GM21526 (cell line): ENCODE results near the gene ENOPH1.
"Not testable (repeated sequence)": the region's sequence is repeated elsewhere in the genome, so short reads cannot be mapped to it uniquely, and the experiment has no call there.

ENCODE experiments used
- ATAC-seq: cut with Tn5 transposase; IDR thresholded peaks from one replicate; pipeline ENCODE4 v1.9.1; 2021; ENCODE audit warnings: moderate library complexity; ENCODE audit not compliant: unreplicated experiment, low FRiP score

ENOPH1 gene

GRCh38 chr4:82430193-82430963 is at the start of gene ENOPH1, which contains the start of gene HNRNPDL:
Gene ENOPH1 (plus strand): TSS chr4:82430590. CDS start chr4:82430830, 240 bp downstream.
Gene HNRNPDL (minus strand): TSS chr4:82430462. CDS start chr4:82429690, 772 bp downstream.
- peak; percentile 75 for ATAC-seq

- no peak for ATAC-seq
These were observed 49.6 kb upstream of the ENOPH1 start for GRCh38 chr4:82380831-82381230.

DNA sequence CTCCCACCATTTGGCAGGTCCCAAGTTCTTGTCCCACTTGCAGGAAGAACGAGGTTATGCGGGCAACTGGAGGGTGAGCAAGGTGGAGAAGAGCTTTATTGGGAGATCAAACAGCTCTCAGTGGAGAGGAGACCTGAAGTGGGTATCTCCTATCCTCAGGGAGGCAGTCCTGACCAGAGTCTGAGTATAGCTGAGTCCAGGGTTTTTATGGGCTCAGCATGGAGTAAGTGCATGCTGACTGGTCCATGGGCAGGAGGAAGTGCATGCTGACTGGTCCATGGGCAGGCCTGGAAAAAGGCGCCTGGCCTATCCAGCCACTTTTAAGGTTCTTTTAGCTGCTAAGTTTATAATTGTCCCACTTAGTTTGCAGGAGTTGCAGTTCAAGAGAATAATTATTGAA is 49.2 kb upstream of the ENOPH1 start:
- ATAC-seq: no peak

- no peak for ATAC-seq
These were observed 48.6 kb upstream of the ENOPH1 start for GRCh38 chr4:82381661-82382296.

GRCh38 chr4:82382751-82383150 is 47.6 kb upstream of the ENOPH1 start:
- no peak for ATAC-seq

- ATAC-seq: not testable (repeated sequence)
These were observed 44.1 kb upstream of the ENOPH1 start for GRCh38 chr4:82386312-82386711.

DNA sequence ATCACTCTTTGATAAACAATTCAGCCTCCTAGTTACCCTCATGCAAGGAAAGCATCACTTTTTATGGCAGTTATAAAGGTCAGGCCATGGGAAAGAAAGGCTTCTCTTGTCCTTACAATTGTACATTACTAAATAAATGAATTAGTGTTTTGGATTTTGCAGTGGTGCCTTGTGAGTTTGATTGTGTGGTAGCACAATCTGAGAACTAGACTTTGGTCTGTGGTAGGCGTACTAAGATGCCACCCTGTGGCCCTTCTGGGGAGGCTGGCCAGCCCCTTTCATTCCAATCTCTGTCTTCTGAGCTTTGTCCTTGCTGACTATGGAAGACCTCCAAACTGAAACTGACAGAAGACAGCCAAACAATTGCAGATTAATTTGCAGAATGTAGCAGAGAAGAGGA is 42.0 kb upstream of the ENOPH1 start:
- no peak for ATAC-seq

GRCh38 chr4:82390061-82390460 is 40.3 kb upstream of the ENOPH1 start:
- ATAC-seq: not testable (repeated sequence)

DNA sequence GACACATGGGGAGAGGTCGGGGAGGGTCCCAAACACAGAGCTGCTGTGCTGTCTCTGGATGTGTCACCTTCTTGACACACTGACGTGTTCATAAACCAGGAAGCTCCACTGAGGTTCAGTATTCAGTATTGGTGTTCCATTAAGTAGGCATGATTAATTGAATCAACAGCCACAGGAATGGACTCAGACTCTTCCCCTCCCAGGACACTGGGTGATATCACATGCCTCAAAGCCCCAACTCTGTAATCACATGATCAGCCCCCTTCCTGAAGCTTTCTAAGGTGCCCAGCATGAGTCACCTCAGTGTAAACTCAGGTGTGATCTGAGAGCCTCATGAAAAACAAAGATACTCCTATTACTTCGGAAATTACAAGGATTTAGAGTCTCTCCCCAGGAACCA is 35.5 kb upstream of the ENOPH1 start:
- no peak for ATAC-seq

DNA sequence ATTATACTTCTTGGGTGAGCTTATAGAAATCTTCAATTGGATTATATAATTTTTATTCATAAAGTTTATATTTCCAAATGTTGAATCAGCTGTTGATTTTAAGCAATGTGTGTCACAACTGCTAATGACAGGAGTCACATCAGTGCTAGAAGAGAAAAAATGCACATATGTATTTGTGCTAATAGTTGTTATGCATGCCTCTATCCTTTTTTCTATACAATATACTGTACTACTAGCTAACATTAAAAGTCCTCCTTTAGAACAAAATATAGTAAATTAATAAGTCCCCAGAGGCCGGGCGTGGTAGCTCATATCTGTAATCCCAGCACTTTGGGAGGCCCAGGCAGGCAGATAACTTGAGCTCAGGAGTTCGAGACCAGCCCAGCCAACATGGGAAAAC is 32.9 kb upstream of the ENOPH1 start:
- no peak for ATAC-seq

- no peak for ATAC-seq
These were observed 32.1 kb upstream of the ENOPH1 start for GRCh38 chr4:82398263-82398662.

- no peak for ATAC-seq
These were observed 28.8 kb upstream of the ENOPH1 start for GRCh38 chr4:82401600-82401999.

- no peak for ATAC-seq
These were observed 28.1 kb upstream of the ENOPH1 start for GRCh38 chr4:82402196-82402775.

DNA sequence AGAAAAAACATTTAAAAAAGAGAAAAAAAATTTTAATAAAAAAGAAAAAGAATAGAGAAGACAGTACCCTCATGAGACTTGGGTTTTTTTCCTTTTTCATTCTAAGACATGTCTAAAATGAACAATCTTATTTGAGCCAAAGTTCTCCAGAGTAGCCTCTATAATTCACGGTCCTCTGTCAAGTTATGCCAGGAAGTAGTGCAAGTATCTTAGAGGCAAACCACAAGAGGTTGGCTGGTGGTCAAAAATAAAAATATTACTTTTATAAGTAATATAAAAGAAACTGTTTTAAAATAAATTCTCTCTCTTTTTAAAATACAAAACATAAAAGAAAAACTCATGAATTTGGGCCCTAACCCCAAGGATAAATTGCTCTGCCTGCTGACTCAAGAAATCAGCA is 26.7 kb upstream of the ENOPH1 start:
- ATAC-seq: no peak

DNA sequence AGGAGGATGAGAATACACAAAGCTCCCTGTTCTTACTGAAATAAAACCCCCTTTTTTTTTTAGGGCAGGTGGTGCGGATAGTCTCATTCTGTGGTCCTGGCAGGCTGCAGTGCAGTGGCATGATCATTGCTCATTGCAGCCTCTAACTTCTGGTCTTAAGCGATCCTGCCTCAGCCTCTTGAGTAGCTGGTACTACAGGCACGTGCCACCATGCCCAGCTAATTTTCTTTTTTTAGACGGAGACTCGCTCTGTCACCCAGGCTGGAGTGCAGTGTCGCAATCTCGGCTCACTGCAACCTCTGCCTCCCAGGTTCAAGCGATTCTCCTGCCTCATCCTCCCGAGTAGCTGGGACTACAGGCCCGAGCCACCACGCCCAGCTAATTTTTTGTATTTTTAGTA is 15.3 kb upstream of the ENOPH1 start:
- ATAC-seq: not testable (repeated sequence)

DNA sequence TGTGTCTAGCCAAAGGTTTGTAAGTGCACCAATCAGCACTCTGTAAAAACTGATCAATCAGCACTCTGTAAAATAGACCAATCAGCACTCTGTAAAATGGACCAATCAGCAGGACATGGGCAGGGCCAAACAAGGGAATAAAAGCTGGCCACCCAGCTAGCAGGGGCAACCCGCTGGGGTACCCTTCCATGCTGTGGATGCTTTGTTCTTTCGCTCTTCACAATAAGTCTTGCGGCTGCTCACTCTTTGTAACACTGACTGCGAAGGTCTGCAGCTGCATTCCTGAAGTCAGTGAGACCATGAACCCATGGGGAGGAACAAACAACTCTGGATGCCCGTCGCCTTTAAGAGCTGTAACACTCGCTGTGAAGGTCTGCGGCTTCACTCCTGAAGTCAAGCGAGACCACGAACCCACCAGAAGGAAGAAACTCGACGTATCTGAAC is 14.4 kb upstream of the ENOPH1 start:
- no peak for ATAC-seq

DNA sequence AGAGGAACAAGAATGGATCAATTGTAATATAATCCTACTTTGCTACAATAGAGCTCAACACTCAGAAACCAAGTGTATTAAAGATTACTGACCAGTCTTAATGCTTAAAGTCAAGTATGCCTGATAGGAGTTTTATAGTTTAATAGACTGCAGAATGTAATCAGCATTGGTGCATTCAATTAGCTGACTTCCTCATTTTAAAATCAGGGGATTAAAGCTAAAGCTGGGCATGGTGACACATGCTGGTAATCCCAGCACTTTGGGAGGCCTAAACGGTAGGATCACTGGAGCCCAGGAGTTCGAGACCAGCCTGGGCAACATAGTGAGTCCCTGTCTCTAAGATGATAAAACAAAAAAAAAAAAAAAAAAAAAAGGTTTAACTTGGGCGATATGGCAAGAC is 10.9 kb upstream of the ENOPH1 start:
- ATAC-seq: no peak

DNA sequence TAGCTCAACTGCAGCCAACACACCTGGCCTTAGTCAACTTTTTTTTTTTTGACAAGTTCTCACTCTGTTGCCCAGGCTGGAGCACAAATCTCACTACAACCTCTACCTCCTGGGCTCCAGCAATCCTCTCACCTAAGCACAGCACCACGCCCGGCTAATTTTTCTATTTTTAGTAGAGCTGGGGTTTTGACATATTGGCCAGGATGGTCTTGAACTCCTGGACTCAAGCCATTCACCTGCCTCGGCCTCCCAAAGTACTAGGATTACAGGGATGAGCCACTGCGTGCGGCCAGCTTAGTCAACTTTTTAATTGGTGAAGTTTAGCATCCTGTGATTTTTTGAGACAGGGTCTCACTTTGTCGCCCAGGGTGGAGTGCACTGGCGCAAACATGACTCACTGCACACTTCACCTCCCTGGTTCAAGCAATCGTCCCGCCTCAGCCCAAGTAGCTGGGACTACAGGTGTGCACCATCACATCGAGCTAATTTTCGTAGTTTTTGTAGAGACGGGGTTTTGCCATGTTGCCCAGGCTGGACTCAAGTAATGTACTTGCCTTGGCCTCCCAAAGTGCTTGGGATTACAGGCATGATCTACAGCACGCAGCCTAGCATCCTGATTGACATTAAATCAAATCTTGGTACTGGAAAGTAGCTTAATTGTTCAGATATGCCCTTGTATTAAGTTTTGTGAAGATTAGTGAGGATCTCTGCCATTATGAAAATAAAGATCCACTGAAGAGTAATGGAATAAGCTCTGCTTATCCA is 8.4 kb upstream of the ENOPH1 start:
- no peak for ATAC-seq

DNA sequence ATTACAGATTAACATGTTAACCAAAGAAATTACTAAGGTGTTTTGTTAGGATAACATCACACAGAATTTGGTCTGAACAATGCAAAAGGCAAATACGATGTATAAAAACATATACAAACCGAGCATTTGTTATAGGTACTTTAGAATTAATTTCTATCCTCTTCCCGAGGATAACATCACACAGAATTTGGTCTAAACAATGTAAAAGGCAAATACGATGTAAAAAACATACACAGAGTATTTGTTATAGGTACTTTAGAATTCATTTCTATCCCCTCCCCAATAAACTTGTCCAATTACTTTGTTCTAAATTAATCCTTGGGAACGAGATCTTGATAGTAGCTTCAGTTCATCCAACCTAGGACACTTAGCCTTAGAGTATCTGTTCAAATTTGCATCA is 7.8 kb upstream of the ENOPH1 start:
- ATAC-seq: no peak

DNA sequence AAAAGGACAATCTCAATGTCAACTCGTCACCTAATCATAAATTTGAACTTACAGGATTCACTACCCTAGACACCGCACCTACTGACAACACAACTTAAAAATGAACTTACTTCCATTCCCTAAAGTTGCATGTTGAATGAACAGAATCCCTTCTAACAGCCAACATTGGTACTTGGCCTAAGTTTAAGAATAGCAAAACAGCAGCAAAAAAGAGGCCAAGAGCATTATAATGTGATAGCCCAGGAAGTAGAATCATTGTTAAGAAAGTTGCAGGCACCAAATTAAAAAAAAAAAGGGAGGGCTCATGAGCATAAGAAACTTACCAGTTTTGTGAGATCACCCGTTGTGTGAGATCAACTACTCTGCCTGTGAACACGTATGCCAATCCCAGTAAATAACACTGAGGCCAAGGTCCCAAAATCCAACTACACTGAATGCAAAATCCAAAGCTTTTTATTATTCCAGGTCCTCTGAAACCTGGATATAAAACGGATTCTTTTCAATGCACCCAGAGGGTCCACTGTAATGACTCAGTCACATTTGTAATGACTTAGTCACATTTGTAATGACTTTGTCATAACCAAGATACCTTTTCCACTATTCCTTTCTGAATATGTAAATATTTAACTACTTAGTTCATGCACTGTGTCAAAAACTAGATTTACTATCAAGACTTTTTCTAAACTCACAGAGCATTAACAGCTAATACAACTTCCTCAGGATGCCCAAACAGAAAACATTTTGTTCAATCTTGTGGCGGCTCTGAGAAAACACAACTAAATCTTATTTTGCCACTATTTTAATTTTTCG is 6.9 kb upstream of the ENOPH1 start:
- ATAC-seq: no peak
